Panc1 (cell line): ENCODE data around the gene ZNF771.

Experiments used
- SIN3A ChIP-seq: IDR thresholded peaks from 2 replicates; pipeline ENCODE4 v1.6.1; 2012; ENCODE audit warnings: low read depth, mild to moderate bottlenecking, low read length, moderate library complexity, borderline replicate concordance; ENCODE audit not compliant: insufficient read depth
- TF ChIP-seq, protein P1 (sequence below): fragments of 450-650 bp; IDR thresholded peaks from 2 replicates; pipeline ENCODE4 v1.5.1; 2017; ENCODE audit warnings: mild to moderate bottlenecking

DNA sequence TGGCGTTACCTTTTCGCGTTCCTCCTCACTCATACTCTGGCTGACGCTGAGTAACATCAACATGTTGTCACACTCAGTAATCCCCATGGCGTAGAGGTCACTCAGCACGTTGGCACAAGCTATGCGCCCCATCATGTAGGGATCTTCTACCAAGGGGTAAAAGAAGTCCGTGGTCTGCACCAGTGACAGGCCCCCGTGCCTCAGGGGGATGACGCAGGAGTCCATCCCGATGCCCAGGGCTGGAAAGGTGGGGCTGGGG, 37.7 kb downstream of the ZNF771 start:
- TF ChIP-seq, protein P1, sequence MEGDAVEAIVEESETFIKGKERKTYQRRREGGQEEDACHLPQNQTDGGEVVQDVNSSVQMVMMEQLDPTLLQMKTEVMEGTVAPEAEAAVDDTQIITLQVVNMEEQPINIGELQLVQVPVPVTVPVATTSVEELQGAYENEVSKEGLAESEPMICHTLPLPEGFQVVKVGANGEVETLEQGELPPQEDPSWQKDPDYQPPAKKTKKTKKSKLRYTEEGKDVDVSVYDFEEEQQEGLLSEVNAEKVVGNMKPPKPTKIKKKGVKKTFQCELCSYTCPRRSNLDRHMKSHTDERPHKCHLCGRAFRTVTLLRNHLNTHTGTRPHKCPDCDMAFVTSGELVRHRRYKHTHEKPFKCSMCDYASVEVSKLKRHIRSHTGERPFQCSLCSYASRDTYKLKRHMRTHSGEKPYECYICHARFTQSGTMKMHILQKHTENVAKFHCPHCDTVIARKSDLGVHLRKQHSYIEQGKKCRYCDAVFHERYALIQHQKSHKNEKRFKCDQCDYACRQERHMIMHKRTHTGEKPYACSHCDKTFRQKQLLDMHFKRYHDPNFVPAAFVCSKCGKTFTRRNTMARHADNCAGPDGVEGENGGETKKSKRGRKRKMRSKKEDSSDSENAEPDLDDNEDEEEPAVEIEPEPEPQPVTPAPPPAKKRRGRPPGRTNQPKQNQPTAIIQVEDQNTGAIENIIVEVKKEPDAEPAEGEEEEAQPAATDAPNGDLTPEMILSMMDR, result no peak
- no peak for TF ChIP-seq SIN3A
